ENCODE data around the gene INHBB. TPM values are rescaled to one million over a fixed set of nuclear protein-coding genes. Genes with fewer than 3 reads are reported as not detected.
A peak's percentile ranks its signal among the peaks of the same experiment; 100 is the strongest.

Gene INHBB
- total RNA-seq, 4 donors from 2014 or later: 0.31 to 8.4 (median 3.4) TPM

DNA sequence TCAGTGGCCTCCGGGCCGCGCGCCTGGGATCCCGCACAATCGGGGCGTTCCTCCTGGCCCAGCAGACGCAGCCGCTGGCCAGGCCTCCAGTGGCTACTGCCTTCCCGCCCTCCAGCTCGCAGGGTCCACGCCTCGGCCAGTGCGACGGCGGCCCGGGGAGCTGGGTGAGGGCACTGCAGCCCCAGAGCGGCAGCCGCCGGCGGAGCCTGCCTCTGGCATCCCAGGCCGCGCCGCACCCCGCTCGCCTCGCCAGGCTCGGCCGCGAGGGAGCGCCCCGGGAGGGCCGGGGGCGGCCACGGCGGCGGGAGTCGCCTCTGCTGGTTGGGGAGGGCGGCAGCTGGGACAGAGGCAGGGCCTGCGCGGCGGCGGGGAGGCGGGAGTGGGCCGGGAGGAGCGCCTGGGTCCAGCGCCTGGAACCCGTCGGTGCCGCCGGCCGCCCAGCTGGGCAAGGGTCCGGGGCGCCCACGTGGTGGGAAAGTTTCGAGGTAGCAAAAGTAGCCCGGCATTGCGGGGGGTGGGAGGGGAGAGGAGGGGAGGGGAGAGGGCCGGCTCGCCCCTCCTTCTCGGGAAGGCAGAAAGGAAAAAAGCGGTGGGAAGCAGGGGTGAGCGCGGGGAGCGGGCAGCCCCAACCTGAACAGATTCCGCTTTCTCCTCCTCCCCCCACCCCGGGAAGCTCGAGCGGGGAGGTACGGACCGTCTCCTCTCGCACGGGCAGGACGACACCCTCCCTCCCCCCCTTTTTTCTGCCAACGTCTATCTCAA, 1.5 kb upstream of the INHBB start:
- no peaks in the 10 kb centered on the region for H3K36me3 ChIP-seq
- H3K4me3 ChIP-seq: peak overlapping the region; percentile 20 to 61
- TF ChIP-seq EP300 (IDR thresholded peaks at IDR 0.05): no peak
- TF ChIP-seq, protein P1, sequence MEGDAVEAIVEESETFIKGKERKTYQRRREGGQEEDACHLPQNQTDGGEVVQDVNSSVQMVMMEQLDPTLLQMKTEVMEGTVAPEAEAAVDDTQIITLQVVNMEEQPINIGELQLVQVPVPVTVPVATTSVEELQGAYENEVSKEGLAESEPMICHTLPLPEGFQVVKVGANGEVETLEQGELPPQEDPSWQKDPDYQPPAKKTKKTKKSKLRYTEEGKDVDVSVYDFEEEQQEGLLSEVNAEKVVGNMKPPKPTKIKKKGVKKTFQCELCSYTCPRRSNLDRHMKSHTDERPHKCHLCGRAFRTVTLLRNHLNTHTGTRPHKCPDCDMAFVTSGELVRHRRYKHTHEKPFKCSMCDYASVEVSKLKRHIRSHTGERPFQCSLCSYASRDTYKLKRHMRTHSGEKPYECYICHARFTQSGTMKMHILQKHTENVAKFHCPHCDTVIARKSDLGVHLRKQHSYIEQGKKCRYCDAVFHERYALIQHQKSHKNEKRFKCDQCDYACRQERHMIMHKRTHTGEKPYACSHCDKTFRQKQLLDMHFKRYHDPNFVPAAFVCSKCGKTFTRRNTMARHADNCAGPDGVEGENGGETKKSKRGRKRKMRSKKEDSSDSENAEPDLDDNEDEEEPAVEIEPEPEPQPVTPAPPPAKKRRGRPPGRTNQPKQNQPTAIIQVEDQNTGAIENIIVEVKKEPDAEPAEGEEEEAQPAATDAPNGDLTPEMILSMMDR (IDR thresholded peaks at IDR 0.05): peak in 1 of 4 experiments; percentile 14
- H3K4me1 ChIP-seq: peaks cover 0 to 49% (median 35%) of the 10 kb centered on the region in 3 donors
- ATAC-seq: peak; percentile 8
- H3K9me3 ChIP-seq: no peaks in the 10 kb centered on the region
- peak overlapping the region in 3 of 4 donors; percentile 1 to 69 (median 60) for H3K27ac ChIP-seq
- peaks cover 97% of the 10 kb centered on the region for H3K27me3 ChIP-seq
- WGBS, 2 donors (ENCODE audit: low coverage in 1 of 2): 0 to 2% methylated on average over 6 to 11 of the region's 75 CpGs

DNA sequence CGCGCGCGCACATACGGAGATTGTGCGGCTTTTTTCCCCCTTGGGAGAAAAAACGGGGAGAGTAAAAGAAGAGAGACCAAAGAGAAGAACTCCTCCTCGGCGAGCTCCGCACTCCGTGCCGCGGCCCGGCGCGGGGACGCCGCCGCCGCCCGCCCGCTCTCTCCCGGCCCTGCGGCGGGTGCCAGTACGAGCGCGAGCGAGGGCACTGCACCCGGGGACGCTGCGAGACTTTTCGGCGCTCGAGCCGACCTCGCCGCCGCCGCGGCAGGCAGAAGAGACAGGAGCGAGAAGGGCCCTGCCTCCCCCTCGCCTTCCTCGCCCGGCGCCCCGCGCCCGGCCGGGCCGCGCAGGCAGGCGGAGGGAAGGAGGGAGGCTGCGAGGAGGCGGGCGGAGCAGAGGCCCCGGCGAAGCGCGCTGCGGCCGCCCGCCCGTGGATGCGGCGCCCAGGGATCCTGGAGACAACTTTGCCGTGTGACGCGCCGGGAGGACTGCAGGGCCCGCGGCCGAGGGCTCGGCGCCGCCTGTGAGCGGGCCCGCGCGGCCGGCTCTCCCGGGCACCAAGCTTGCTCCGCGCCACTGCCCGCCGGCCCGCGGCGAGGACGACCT, 857 bp upstream of the INHBB start:
- TF ChIP-seq, protein P1 (IDR thresholded peaks at IDR 0.05): no peak
- TF ChIP-seq EP300 (IDR thresholded peaks at IDR 0.05) (no peak), POLR2A (IDR thresholded peaks at IDR 0.05) (no peak), POLR2AphosphoS5 (IDR thresholded peaks at IDR 0.05) (no peak)
- no peaks in the 10 kb centered on the region for H3K9me3 ChIP-seq
- H3K27ac ChIP-seq: peak overlapping the region in 3 of 4 donors; percentile 1 to 69 (median 60)
- H3K4me3 ChIP-seq: peak overlapping the region; percentile 20 to 61
- 0 to 3% methylated on average over 5 to 7 of the region's 90 CpGs for WGBS, 2 donors (ENCODE audit: low coverage in 1 of 2)
- ATAC-seq: peak; percentile 16
- no peaks in the 10 kb centered on the region for H3K36me3 ChIP-seq
- H3K27me3 ChIP-seq: peaks cover 97% of the 10 kb centered on the region
- H3K4me1 ChIP-seq: peaks cover 0 to 49% (median 35%) of the 10 kb centered on the region in 3 donors

GRCh38 chr2:120345608-120346007, 328 bp upstream of the INHBB start:
- Histone ChIP-seq H3K4me1 (peaks cover 0 to 49% (median 35%) of the 10 kb centered on the region in 3 donors), H3K9me3 (no peaks in the 10 kb centered on the region), H3K27me3 (peaks cover 96% of the 10 kb centered on the region), H3K4me3 (peak overlapping the region; percentile 33 to 61), H3K36me3 (no peaks in the 10 kb centered on the region), H3K27ac (peak overlapping the region in 1 of 4 donors; percentile 1)
- no peak for TF ChIP-seq POLR2A (IDR thresholded peaks at IDR 0.05)
- TF ChIP-seq, protein P1 (IDR thresholded peaks at IDR 0.05): no peak
- TF ChIP-seq POLR2AphosphoS5 (IDR thresholded peaks at IDR 0.05): no peak
- TF ChIP-seq EP300 (IDR thresholded peaks at IDR 0.05): no peak
- WGBS, 2 donors (ENCODE audit: low coverage in 1 of 2): no CpG with 5 or more reads among the region's 62 CpGs
- no peak for ATAC-seq

GRCh38 chr2:120346667-120347358, 877 bp downstream of the INHBB start:
- no peaks in the 10 kb centered on the region for H3K9me3 ChIP-seq
- no peak for ATAC-seq
- peaks cover 89% of the 10 kb centered on the region for H3K27me3 ChIP-seq
- WGBS, 2 donors (ENCODE audit: low coverage in 1 of 2): 0% methylated on average over 5 of the region's 54 CpGs; no CpG with 5 or more reads in 1 of the 2 donors
- no peaks in the 10 kb centered on the region for H3K36me3 ChIP-seq
- peak overlapping the region in 1 of 4 donors; percentile 15 for H3K27ac ChIP-seq
- H3K4me1 ChIP-seq: peaks cover 0 to 49% (median 35%) of the 10 kb centered on the region in 3 donors
- peak overlapping the region; percentile 2 to 61 for H3K4me3 ChIP-seq
- TF ChIP-seq POLR2AphosphoS5 (IDR thresholded peaks at IDR 0.05) (no peak), POLR2A (IDR thresholded peaks at IDR 0.05) (no peak), EP300 (IDR thresholded peaks at IDR 0.05) (no peak)
- TF ChIP-seq, protein P1 (IDR thresholded peaks at IDR 0.05): no peak
